Heart left ventricle (tissue), 16 donors: Measurements from ENCODE around the gene TPK1. TPM values are rescaled to one million over a fixed set of nuclear protein-coding genes. Genes with fewer than 3 reads are reported as not detected.

Source experiments
- ATAC-seq, 4 donors: fragments of 200-7000 bp; cut with Tn5 transposase; one replicate each; pipeline ENCODE4 v1.9.1; 2020 to 2022; ENCODE audit warnings: moderate library complexity in 4 of 4, mild to moderate bottlenecking in 3 of 4, moderate number of reproducible peaks in 1 of 4
- DNase-seq, 5 donors: peaks; one replicate each; pipeline ENCODE4 v3.0.0-alpha.2; 2020
- H3K27ac ChIP-seq, 12 donors: fragments of 200-600 bp; sonication (generic) in 4 of 12; one replicate each; pipeline versions ENCODE4 v1.5.0 to v1.8.0; 2016 to 2022; ENCODE audit warnings: mild to moderate bottlenecking in 2 of 12
- H3K27me3 ChIP-seq, 9 donors: fragments of 200-600 bp; sonication (generic) in 2 of 9; one replicate each; pipeline versions ENCODE4 v1.5.1 to v1.8.0; 2016 to 2022; ENCODE audit warnings: mild to moderate bottlenecking in 3 of 9
- H3K36me3 ChIP-seq, 9 donors: fragments of 200-600 bp; sonication (generic) in 2 of 9; one replicate each; pipeline versions ENCODE4 v1.5.0 to v1.8.0; 2018 to 2022; ENCODE audit warnings: mild to moderate bottlenecking in 2 of 9
- H3K4me1 ChIP-seq, 12 donors: fragments of 200-600 bp; sonication (generic) in 4 of 12; one replicate each; pipeline versions ENCODE4 v1.5.0 to v1.8.0; 2016 to 2022; ENCODE audit warnings: mild to moderate bottlenecking in 3 of 12
- H3K4me3 ChIP-seq, 12 donors: fragments of 200-600 bp; sonication (generic) in 4 of 12; one replicate each; pipeline versions ENCODE4 v1.5.0 to v1.8.0; 2017 to 2022; ENCODE audit warnings: mild to moderate bottlenecking in 9 of 12, moderate library complexity in 4 of 12
- H3K9me3 ChIP-seq, 12 donors: fragments of 200-600 bp; sonication (generic) in 4 of 12; one replicate each; pipeline versions ENCODE4 v1.5.0 to v1.8.0; 2016 to 2022; ENCODE audit warnings: mild to moderate bottlenecking in 1 of 12
- CTCF ChIP-seq, 12 donors: fragments of 200-600 bp; sonication (generic) in 4 of 12; IDR thresholded peaks; one replicate each; pipeline versions ENCODE4 v1.5.0 to v1.8.0; 2018 to 2022; ENCODE audit warnings: antibody characterized with exemption in 12 of 12, mild to moderate bottlenecking in 5 of 12
- POLR2A ChIP-seq, 2 donors: fragments of 450-650 bp; IDR thresholded peaks; one replicate each; pipeline ENCODE4 v1.6.1; 2017; ENCODE audit warnings: antibody characterized with exemption in 2 of 2, mild to moderate bottlenecking in 2 of 2, moderate library complexity in 2 of 2
- WGBS, 4 donors: extraction: QIAGEN DNeasy Blood & Tissue Kit in 2 of 4; methylation state at CpG; one replicate each; pipeline versions ENCODE4 v1.1.5 to v1.1.7; 2013 to 2018; 5-methylcytosine and 5-hydroxymethylcytosine counted together
- intact Hi-C, 10 donors: fragments of 100-400 bp; cut with DNase I; formaldehyde crosslinking; loops; one replicate each; pipeline versions ENCODE4 v1.11.1 to v1.14.2; 2022
- polyA plus RNA-seq, 2 donors: library from polyadenylated mRNA; stranded (reverse); fragments of 200-250 nt; gene quantifications; one replicate each; pipeline ENCODE4 v1.2.3, GENCODE V29; 2013
- total RNA-seq, 9 donors: library from RNA; depleted of rRNA in 2 of 9; stranded (reverse); fragments of >200 nt in 2 of 9; fragmentation: NEBNext Ultra II Directional in 3 of 9; extraction: Animal tissue kit (Norgen Biotek cat#: 25700) in 3 of 9; gene quantifications; one replicate each; pipeline versions ENCODE4 v1.1.0 to v1.2.4, GENCODE V29; 2016 to 2023
- donor health status: ischemic (EF 13 %, LVEDD 7.1; RV severe dilation, severe dysfunction).
- donor health status: healthy with polysubstance abuse.
- donor health status: DM: no; HTN: yes; CAD: no.
- donor health status: DM: no; HTN: no; CAD: no.
- donor health status: ischemic (EF 25% LVEDD 6.9; RV normal size, moderate dysfunction).
- donor health status: ischemic (EF 25% LVEDD 5.7; RV mildly dilated, moderate dysfunction).
- donor health status: healthy.
- donor health status: DM: yes; HTN: yes; CAD: no.
- donor health status: ischemic (EF 35%, LVEDD 5.7; RV mildly dilated, moderate dysfunction).
- donor health status: nonischemic (EF 11% LVEDD 7.7; RV severe dilation, severe dysfunction).
- donor health status: DM: yes; HTN: yes; CAD: no.
- donor health status: PGD.
- donor health status: ischemic (EF 29% LVEDD 5.4; RV normal size, mild dysfunction).
- donor health status: nonischemic (EF 23%, LVEDD 6.1; RV moderate dilation, normal function).

TPK1 gene
- total and polyA plus RNA-seq, 11 donors: 2.0 to 8.2 (median 5.0) TPM

GRCh38 chr7:144650439-144650838, 185.4 kb downstream of the TPK1 start:
- no peaks in the 10 kb centered on the region for H3K27me3 ChIP-seq
- peaks cover 0 to 8% (median 0%) of the 10 kb centered on the region in 9 donors for H3K36me3 ChIP-seq
- TF ChIP-seq POLR2A (IDR thresholded peaks at IDR 0.05): no peak
- TF ChIP-seq CTCF (IDR thresholded peaks at IDR 0.05): no peak
- peaks cover 0 to 7% (median 0%) of the 10 kb centered on the region in 12 donors for H3K9me3 ChIP-seq
- ATAC-seq (no peak), DNase-seq (peak in 1 of 5 donors; percentile 5)
- no peak overlapping the region for H3K27ac ChIP-seq
- no peak overlapping the region for H3K4me3 ChIP-seq
- 98 to 100% (median 98%) methylated on average over 8 to 24 of the region's 24 CpGs; no CpG with 5 or more reads in 1 of the 4 donors for WGBS, 4 donors
- no peaks in the 10 kb centered on the region for H3K4me1 ChIP-seq
- intact Hi-C loops: no loop called here

- ATAC-seq: no peak
- no peak for TF ChIP-seq POLR2A (IDR thresholded peaks at IDR 0.05)
- TF ChIP-seq CTCF (IDR thresholded peaks at IDR 0.05): no peak
- WGBS, 4 donors: 71 to 79% (median 76%) methylated on average over 2 of the region's 2 CpGs
- no peak overlapping the region for H3K27ac ChIP-seq
- peaks cover 0 to 7% (median 0%) of the 10 kb centered on the region in 12 donors for H3K9me3 ChIP-seq
- peaks cover 0 to 8% (median 0%) of the 10 kb centered on the region in 9 donors for H3K36me3 ChIP-seq
- no peaks in the 10 kb centered on the region for H3K4me1 ChIP-seq
- no peak overlapping the region for H3K4me3 ChIP-seq
- no peak for DNase-seq
- intact Hi-C loops: no loop called here
- H3K27me3 ChIP-seq: no peaks in the 10 kb centered on the region
Observed at GRCh38 chr7:144649120-144649519, 186.7 kb downstream of the TPK1 start.

GRCh38 chr7:144641389-144642044, 194.3 kb downstream of the TPK1 start:
- Histone ChIP-seq H3K4me3 (no peak overlapping the region), H3K36me3 (no peaks in the 10 kb centered on the region), H3K27ac (no peak overlapping the region), H3K9me3 (no peaks in the 10 kb centered on the region), H3K27me3 (no peaks in the 10 kb centered on the region), H3K4me1 (no peaks in the 10 kb centered on the region)
- ATAC-seq (no peak), DNase-seq (no peak)
- intact Hi-C loops: no loop called here
- 71 to 80% (median 77%) methylated on average over 4 of the region's 4 CpGs for WGBS, 4 donors
- TF ChIP-seq POLR2A (IDR thresholded peaks at IDR 0.05): no peak
- TF ChIP-seq CTCF (IDR thresholded peaks at IDR 0.05): no peak

GRCh38 chr7:144632724-144633123, 203.1 kb downstream of the TPK1 start:
- WGBS, 4 donors: 62 to 71% (median 66%) methylated on average over 2 of the region's 2 CpGs
- TF ChIP-seq CTCF (IDR thresholded peaks at IDR 0.05) (no peak), POLR2A (IDR thresholded peaks at IDR 0.05) (no peak)
- Histone ChIP-seq H3K27me3 (no peaks in the 10 kb centered on the region), H3K4me3 (no peak overlapping the region), H3K36me3 (no peaks in the 10 kb centered on the region), H3K4me1 (no peaks in the 10 kb centered on the region), H3K9me3 (no peaks in the 10 kb centered on the region), H3K27ac (no peak overlapping the region)
- intact Hi-C loops: no loop called here
- DNase-seq: no peak
- ATAC-seq: no peak
